Progenitor cell of endocrine pancreas (in vitro differentiated cells): ENCODE results near the gene PCID2. TPM values are rescaled to one million over a fixed set of nuclear protein-coding genes. Genes with fewer than 3 reads are reported as not detected.

Experiments used
- DNase-seq: peaks from one replicate; pipeline ENCODE4 v3.0.0; 2021; ENCODE audit warnings: low spot score; ENCODE audit not compliant: unreplicated experiment
- H3K27ac Mint-ChIP-seq: 2 replicates; pipeline ENCODE4 v1.8.0; 2021; ENCODE audit warnings: mild to moderate bottlenecking, moderate library complexity, mixed read lengths
- H3K27me3 Mint-ChIP-seq: 2 replicates; pipeline ENCODE4 v1.8.0; 2021; ENCODE audit warnings: mixed read lengths
- H3K36me3 Mint-ChIP-seq: 2 replicates; pipeline ENCODE4 v1.8.0; 2022; ENCODE audit warnings: mixed read lengths; ENCODE audit not compliant: insufficient read depth
- H3K4me1 Mint-ChIP-seq: 2 replicates; pipeline ENCODE4 v1.8.0; 2021; ENCODE audit warnings: low read depth, mixed read lengths
- H3K4me3 Mint-ChIP-seq: 2 replicates; pipeline ENCODE4 v1.8.0; 2021; ENCODE audit warnings: low read depth, mild to moderate bottlenecking, moderate library complexity, mixed read lengths
- H3K9me3 Mint-ChIP-seq: 2 replicates; pipeline ENCODE4 v1.8.0; 2021; ENCODE audit warnings: low read depth, mixed read lengths
- total RNA-seq: library from RNA; stranded (reverse); gene quantifications from 2 replicates; pipeline ENCODE4 v1.2.1, GENCODE V29; 2021
- TF ChIP-seq, protein P1 (sequence below): fragments of 200-600 bp; sonication (generic); IDR thresholded peaks from one replicate; pipeline ENCODE4 v1.5.0; 2021; ENCODE audit warnings: antibody characterized with exemption, mild to moderate bottlenecking; ENCODE audit not compliant: unreplicated experiment

Gene PCID2
- total RNA-seq, 1 donor from 2014 or later, result 58.7 TPM

DNA sequence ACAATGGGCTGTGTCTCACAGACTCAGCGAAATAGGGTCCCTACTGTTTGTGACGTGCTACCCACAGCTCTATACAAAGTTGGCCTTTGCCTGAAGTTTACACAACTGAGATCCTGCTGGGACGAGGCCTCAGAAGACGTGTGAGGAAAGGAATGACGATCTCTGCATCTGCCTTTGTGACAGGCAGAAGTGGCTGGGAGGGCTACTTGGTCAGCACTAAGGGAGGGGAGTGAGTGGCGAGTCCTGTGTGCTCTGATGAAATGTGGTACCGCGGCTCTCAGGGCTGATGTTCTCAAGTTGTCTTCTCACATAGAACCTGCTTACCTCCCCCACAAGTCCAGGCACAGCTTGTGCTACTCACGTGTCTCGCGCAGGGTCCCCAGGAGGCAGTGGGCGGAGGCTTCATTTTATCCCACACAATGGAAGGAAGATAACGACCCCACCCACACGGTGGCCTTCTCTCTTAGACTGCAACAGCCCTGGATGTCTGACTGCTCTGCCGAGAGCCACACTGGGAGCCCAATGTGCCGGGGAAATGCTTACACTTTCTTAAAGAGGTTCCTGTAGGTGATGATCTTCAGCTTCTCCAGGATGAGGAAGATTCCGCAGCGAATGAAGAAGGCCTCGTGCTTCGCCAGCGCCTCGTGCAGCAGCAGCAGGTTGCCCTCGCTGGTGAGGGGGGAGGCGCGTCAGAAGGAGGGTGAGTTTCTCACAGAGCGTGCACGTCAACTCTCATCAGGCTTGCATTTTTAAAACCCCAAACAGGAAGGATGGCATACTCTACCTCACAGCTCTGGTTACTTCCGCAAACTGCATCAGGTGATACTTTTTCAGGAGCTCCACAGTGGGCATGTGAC lies 28.9 kb downstream of the PCID2 start:
- H3K27ac Mint-ChIP-seq, result no peak overlapping the region
- no peak overlapping the region for H3K4me3 Mint-ChIP-seq
- no peak for DNase-seq
- H3K9me3 Mint-ChIP-seq, result no peaks in the 10 kb centered on the region
- TF ChIP-seq, protein P1, sequence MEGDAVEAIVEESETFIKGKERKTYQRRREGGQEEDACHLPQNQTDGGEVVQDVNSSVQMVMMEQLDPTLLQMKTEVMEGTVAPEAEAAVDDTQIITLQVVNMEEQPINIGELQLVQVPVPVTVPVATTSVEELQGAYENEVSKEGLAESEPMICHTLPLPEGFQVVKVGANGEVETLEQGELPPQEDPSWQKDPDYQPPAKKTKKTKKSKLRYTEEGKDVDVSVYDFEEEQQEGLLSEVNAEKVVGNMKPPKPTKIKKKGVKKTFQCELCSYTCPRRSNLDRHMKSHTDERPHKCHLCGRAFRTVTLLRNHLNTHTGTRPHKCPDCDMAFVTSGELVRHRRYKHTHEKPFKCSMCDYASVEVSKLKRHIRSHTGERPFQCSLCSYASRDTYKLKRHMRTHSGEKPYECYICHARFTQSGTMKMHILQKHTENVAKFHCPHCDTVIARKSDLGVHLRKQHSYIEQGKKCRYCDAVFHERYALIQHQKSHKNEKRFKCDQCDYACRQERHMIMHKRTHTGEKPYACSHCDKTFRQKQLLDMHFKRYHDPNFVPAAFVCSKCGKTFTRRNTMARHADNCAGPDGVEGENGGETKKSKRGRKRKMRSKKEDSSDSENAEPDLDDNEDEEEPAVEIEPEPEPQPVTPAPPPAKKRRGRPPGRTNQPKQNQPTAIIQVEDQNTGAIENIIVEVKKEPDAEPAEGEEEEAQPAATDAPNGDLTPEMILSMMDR, result no peak
- no peaks in the 10 kb centered on the region for H3K27me3 Mint-ChIP-seq
- H3K36me3 Mint-ChIP-seq, result peaks cover 33% of the 10 kb centered on the region
- H3K4me1 Mint-ChIP-seq, result no peaks in the 10 kb centered on the region

DNA sequence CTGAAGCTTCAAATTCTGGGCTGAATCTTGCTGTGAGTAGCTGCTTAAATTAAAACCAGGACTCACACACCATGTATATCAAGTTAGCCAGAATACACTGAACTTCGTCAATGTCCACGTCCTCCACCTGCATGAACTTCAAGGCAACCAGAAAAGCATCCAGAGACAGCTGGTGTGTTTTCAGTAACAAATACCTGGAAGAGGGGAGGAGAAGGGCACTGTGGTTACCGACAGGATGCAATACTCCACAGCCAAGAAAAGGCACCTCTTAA lies 29.6 kb downstream of the PCID2 start:
- H3K4me3 Mint-ChIP-seq, result no peak overlapping the region
- DNase-seq, result no peak
- H3K27me3 Mint-ChIP-seq, result no peaks in the 10 kb centered on the region
- peaks cover 34% of the 10 kb centered on the region for H3K36me3 Mint-ChIP-seq
- TF ChIP-seq, protein P1, result no peak
- H3K27ac Mint-ChIP-seq, result no peak overlapping the region
- H3K4me1 Mint-ChIP-seq, result no peaks in the 10 kb centered on the region
- no peaks in the 10 kb centered on the region for H3K9me3 Mint-ChIP-seq

DNA sequence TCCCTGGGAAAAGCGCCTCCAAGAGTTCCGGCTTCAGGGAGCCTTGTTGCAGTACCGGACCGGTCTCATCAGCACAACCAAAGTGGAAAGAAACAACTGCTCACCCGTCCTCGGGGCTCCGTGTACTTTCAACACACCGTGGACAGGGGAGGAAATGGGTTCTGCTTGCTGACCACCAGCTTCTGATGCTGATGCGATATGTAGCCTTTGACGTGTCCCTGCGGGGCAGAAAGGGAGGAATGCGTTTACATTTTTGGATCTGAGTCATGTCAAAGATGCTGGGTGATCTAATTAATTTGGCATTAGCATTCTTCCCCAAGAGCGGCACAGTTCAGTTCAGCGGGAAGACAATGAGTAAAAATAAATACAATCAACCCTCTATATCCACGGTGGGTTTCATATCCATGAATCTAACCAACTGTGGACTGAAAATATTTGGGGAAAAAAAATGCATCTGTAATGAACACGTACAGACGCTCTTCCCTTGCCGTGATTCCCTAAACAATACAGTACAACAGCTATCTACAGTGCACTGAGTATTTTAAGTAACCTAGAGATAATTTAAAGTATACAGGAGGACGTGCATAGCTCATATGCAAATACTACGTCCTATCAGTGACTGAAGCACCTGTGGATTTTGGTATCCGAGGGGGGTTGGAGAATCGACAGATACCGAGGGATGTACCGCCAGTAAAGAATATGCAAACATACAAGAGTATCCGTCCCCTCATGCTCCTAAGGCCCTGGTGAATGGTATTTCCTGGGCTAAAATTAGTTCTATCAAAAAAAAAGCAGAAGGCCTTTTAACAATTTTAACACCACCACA lies 30.2 kb downstream of the PCID2 start:
- TF ChIP-seq, protein P1, result no peak
- Mint-ChIP-seq H3K27me3 (no peaks in the 10 kb centered on the region), H3K4me1 (no peaks in the 10 kb centered on the region), H3K9me3 (no peaks in the 10 kb centered on the region), H3K36me3 (peaks cover 29% of the 10 kb centered on the region), H3K27ac (no peak overlapping the region), H3K4me3 (no peak overlapping the region)
- DNase-seq, result no peak

DNA sequence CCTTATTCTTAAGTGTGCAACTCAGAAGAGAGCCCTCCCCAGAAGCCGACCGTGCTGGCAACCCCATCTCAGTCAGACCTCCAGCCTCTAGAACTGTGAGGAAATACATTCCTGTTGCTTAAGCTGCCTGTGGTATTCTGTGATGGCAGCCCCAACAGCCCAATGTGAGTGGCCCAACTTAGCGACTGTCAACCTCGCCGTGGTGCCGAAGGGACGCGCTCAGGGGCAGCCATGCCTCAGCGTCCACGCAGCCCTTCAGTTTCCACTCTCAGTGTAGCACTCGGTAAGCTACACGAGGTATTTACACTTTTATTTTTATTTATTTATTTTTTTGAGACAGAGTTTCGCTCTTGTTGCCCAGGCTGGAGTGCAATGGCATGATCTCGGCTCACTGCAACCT lies 31.6 kb downstream of the PCID2 start:
- TF ChIP-seq, protein P1, result no peak
- H3K36me3 Mint-ChIP-seq, result peaks cover 31% of the 10 kb centered on the region
- no peak overlapping the region for H3K27ac Mint-ChIP-seq
- no peak overlapping the region for H3K4me3 Mint-ChIP-seq
- H3K27me3 Mint-ChIP-seq, result no peaks in the 10 kb centered on the region
- no peak for DNase-seq
- no peaks in the 10 kb centered on the region for H3K9me3 Mint-ChIP-seq
- H3K4me1 Mint-ChIP-seq, result peaks cover 5% of the 10 kb centered on the region

DNA sequence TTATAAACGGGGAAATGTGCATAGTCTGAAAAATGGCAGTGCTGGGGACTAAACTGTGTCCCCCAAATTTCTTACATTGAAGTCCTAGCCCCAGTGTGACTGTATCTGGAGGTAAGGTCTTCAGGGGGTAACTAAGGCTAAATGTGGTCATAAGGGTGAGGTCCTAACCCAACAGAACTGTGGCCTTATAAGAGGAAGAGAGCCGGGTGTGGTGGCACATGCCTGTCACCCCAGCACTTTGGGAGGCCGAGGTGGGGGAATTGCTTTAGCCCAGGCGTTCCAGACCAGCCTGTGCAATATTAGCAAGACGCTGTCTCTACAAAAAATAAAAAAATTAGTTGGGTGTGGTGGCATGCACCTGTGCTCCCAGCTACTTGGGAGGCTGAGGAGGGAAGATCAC lies 32.2 kb downstream of the PCID2 start:
- H3K4me3 Mint-ChIP-seq, result no peak overlapping the region
- no peaks in the 10 kb centered on the region for H3K27me3 Mint-ChIP-seq
- peaks cover 35% of the 10 kb centered on the region for H3K36me3 Mint-ChIP-seq
- TF ChIP-seq, protein P1, result no peak
- no peak overlapping the region for H3K27ac Mint-ChIP-seq
- H3K4me1 Mint-ChIP-seq, result peaks cover 9% of the 10 kb centered on the region
- no peak for DNase-seq
- H3K9me3 Mint-ChIP-seq, result no peaks in the 10 kb centered on the region
